HG03135 (cell line): Measurements from ENCODE around the gene XCL2.
"Not testable (repeated sequence)": the region's sequence is repeated elsewhere in the genome, so short reads cannot be mapped to it uniquely, and the experiment has no call there.

ENCODE experiments used
- ATAC-seq: cut with Tn5 transposase; IDR thresholded peaks from one replicate; pipeline ENCODE4 v1.9.1; 2021; ENCODE audit warnings: mild to moderate bottlenecking, moderate library complexity; ENCODE audit not compliant: unreplicated experiment

The XCL2 gene

DNA sequence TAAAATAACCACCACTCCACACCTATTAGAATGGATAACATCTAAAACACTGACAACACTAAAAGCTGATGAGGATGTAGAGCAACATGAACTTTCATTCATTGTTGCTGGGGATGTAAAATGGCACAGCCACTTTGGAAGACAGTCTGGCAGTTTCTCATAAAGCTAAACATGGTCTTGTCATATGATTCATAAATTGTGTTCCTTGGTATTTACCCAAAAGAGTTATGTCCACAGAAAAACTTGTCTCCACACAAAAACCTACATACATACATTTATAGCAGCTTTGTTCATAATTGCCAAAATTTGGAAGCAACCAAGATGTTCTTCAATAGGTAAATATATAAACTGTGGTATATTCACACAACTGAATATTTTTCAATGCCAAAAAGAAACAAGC lies 16.6 kb upstream of the XCL2 start:
- no peak for ATAC-seq

DNA sequence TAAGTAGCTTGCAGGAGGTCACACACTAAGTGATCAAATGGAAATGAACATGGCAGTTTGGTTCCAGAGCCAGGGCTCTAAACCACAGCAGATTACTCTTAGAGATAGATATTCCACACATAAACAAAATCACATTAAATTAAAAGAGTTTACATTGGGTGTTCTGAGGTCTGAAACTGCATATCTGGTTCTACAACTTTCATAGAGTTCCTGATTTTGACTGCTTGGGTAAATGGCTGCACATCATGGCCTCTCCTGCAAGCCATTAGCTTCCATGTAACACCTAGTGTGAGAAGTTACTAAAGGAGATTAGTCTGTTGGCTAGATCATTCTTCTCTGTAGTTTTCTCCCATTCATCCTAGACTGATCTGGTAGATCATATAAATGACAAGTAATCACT lies 12.8 kb upstream of the XCL2 start:
- no peak for ATAC-seq

DNA sequence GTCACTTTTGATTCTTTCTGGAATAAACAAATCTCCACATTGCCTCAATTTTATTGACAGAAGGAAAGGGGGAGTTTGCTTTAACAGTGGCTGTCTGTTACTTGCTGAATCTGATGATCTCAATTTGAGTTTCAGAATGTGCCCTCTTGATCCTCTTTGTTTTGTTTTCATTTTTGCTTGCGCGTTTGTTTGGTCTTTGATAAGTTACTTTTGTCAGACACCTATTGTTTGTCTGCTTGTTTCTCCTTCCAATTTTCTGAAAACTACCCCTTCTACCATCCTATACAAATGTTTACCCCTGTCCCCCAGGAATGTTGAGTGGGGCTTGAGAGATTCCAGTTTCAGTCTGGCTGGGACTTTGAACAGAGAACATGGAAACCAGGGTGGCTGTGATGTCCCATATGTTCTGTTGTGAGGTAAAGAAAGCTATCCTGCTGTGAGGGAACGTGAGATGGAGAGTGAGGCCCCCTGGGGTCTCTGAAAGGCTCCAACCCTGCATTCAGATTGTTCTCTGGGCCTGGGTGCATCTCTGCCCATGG lies 11.8 kb upstream of the XCL2 start:
- no peak for ATAC-seq

DNA sequence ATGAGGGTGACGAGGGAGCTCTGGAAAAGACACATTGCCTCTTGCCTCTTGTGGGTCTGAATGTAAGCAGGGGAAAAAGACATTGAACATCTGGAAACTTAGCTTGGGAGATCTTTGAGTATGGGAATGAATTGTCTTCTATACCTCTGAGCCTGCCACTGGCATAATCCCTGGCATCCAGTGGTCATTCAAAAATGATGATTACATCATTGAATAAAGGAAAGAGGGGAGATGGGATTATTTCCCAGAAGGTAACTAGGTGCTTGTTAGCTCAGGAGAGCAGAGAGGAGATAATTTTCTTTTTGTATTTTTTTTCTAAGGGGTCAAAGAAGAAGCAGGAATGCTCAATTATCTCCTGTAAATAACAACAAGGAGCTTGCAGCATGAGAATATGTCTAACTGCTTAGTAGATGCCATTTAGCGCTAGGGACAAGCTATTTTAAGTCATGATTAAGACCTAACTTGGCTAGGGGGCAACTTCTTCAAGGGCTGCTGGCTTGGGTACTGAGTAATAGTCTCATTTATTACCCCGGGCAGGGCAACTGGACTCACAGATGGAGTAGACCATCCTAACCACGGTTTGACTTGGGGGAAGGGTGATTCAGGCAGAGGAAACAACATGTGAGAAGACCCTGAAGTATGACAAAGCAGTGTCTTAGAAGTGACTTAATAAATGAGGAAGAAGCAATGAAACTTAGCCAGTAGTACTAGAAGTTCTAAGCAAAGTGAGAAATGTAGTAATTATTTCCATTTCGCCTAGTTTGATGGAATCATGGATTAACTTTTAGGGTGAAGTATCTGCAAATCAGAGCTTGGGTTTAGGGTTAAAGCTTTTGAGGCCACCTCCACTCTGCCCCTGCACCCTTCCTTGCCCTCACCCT lies 11.0 kb upstream of the XCL2 start:
- no peak for ATAC-seq

DNA sequence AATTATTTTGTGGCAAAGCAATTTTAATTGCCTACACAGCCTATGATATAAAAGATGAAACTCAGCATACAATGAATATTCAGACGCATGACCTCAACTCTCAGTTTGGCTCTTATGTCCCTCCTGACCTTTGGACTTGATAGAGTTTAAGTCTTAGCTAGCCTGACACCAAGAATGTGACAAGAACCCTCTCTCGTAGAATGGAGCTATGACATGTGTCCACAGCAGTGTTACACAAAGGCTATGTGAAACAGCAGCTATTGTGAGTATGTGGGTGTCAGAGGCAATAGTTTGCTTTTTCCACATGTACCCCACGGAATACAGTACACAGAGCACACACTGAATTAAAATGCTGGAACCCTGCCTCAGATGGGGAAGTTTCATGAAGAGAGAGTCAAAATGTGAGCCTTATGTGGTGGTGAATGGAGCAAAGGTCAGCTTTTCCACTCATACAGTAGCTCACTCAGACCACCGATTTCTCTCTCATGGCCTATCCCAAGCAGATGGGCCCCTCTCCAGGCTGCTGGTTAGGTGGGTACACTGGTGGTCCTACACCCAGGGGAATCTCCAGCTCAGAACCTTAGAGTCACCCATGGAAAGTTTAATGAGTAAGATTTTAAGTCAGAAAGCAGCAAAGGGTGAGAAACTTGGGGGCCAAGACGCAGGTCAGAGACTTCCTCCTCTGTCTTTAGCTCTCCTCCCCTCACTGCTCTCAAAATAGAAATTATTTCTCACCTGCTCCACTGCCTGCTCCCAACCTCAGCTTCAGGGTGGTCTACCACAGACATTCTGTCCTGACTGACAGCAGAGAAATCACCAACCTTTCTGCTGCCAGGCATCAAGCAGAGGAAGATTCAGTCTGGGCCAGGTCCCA lies 10.1 kb upstream of the XCL2 start:
- ATAC-seq: no peak

DNA sequence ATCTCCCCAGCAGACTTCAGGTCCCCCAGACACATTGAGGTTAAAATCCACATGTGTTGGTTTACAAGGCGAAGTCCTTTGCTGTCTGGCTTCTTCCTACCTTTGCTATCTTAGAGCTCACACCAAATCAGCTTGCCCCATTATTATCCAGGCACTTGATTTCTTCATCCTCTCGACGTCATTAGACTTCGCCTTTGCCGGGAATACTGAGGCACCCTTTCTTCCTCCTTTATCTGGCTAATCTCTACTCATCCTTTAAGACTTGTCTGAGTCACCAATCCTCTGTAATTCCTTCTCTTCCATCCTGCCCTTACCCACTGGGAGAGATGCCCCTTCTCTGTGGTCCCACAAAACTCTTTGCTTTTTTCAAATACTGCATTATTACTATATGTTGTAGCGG lies 9.2 kb upstream of the XCL2 start:
- ATAC-seq: no peak

DNA sequence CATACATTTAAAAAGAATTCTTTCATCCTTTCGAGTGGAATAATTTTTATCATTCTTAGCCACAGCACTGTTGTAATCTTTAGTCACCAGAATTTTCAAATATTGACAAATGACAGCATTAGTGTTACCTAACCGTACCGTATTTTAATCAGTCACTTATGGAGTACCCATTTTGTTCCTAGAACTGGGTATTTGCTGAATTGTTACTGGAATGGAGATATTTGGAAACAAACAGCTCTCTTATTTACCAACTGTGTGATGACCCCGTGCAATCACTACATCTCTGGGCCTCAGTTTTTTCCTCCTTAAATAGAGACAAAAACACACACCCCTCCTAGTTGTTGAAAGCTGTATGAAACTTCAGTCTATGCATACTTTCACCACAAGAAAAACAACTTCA lies 7.9 kb upstream of the XCL2 start:
- no peak for ATAC-seq

DNA sequence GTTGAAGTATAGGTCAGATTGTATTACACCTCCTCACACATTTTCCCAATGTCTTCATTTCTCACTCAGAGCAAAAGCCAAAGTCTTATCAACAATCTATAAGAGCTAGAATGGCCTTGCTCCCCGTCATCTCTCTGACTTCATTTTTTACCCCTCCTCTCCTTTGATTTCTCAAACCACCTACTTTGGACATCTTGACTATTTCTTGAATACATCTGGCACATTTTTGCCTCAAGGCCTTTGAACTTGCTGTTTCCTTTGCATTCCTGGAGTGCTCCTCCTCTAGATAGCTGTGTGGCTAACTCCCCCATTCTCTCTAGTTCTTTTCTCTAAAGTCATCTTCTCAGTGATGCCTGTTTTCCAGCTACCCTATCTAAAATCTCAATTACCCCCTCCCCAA lies 7.2 kb upstream of the XCL2 start:
- no peak for ATAC-seq

DNA sequence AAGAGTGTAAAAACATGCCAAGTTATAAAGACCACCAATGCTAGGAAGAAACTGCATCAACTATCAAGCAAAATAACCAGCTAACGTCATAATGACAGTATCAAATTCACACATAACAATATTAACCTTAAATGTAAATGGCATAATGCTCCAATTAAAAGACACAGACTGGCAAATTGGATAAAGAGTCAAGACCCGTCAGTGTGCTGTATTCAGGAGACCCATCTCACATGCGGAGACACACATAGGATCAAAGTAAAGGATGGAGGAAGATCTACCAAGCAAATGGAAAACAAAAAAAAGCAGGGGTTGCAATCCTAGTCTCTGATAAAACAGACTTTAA lies 2.7 kb upstream of the XCL2 start:
- not testable (repeated sequence) for ATAC-seq

DNA sequence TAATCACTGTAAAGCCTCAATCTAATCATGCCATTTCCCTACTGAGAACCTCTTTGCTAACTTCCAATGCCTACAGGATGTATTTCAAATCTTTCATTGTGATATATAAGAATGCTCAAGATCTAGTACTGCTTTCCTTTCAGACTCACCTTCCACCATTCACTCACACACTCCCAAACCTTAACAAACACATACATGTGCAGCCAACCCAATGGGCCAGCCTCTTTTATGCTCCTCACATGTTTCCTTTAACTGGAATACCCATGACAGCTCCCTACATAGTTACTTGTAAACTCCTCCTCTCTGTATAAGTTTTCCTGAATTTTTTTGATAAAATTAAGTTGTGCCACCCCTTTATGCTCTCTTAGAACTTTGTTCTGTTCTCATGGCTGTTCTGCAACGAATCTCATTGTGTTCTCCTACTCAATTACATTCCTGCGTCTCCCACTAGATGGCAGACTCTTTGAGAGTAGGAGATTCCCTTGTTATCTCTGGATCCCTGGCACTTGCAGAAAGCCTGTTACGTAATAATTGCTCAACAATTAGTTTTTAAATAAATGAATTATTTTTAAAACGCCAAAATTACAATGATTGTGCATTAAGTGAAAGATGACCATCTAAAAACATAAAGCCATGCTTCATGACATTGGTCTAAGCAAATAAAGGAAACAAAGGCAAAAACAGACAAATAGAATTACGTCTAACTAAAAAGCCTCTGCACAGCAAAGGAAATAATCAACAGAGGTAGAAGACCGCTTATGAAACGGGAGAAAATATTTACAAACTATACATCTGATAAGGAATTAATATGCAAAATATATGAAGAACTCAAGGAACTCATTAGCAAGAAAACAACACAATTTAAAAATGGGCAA lies 2.1 kb upstream of the XCL2 start:
- ATAC-seq: not testable (repeated sequence)

DNA sequence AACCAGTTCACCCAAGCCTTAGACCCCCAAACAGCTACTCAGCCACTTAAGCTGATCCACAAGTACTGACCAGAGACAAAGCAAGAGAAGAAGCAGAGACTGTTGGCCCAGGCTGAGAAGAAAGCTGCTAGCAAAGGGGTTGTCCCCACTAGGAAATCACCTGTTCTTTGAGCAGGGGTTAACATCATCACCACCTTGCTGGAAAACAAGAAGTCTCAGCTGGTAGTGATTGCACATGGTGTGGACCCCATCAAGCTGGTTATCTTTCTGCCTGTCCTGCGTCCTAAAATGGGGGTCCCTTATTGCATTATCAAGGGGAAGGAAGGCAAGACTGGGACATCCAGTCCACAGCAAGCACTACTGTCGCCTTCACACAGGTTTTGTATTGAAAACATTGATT lies 819 bp downstream of the XCL2 start:
- ATAC-seq: not testable (repeated sequence)

DNA sequence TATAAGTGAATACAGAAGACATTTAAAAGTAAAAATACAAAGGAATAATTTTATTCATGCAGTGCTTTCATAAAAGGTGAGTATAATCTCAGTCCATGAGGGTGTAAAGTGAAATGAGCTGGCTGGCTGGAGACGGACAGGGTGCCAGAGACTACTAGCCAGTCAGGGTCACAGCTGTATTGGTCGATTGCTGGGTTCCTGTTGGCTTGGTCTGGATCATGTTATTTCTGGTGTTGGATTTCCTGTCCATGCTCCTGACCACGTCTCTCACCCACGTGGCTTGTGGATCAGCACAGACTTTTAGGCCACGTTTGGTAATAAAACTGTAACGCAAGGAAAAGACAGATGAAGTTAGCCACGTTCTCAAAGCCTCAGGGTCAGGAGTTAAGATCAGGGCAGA lies 3.0 kb downstream of the XCL2 start:
- ATAC-seq: not testable (repeated sequence)

DNA sequence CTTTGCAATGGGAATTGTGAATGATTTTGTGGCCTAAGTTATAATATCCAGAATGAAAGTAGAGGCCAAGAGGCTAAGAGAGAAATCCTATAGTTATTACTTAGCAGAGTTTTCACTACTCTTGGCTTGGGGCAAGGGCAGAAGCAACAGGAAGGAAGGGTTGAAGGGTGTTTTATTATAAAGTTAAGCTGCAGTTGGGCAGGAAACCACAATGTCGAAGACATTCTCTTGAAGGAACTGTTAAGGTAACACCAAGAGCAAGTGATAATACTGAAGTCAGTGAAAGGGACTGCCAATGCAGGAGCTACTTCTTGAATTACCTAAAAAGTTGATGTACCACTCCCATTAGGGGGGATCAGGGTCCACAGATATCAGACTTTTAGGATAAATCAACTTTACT lies 8.3 kb downstream of the XCL2 start:
- ATAC-seq: peak; percentile 90

DNA sequence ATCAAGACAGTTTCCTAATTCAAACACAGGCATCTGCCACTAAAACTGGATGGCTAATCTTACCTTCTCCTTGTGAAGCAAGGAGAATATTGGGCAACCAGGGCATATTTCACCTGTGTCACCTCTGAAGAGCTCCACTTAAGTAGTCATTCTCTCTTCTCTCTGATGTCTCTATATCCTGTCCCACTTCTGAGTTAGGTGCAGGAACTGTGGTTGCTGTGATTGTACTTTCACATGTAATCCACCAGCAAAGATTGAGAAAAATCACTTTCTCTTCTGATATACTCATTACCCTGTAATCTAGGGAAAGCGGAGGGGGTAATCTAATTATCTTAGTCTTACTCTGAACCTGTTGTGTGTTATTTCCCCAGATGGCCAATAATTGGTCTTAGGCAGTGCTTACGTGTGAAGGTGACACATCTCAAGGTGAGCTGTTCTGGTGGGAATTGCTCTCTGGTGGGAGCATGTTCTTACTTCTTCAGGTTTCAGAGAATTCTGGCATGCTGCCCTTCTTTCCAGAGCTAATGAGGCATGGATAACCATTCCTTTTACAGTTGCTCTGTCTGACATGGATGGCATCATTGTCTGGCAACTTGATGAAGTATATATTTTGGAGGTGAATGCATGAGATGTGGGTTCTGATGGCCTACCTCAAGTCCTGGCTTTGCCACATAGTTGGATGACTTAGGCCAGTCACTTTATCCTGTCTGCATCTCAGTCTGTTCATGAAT lies 12.0 kb downstream of the XCL2 start:
- no peak for ATAC-seq

DNA sequence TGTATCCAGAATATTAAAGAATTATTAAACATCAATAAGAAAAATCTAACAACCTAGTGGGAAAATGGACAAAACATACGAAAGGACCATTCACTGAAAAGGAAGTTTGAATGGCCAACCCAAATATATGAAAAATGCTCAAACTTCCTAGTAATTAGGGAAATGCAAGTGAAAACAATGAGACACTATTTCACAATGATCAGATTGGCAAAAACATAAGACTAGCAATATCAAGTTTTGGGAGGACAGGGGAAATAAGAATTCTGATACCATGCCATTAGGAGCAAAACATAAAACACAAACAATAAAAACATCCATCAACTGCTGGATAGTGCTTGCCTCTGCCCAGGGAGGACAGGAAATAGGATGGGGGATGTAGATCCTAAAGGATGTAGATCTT lies 14.3 kb downstream of the XCL2 start:
- no peak for ATAC-seq

DNA sequence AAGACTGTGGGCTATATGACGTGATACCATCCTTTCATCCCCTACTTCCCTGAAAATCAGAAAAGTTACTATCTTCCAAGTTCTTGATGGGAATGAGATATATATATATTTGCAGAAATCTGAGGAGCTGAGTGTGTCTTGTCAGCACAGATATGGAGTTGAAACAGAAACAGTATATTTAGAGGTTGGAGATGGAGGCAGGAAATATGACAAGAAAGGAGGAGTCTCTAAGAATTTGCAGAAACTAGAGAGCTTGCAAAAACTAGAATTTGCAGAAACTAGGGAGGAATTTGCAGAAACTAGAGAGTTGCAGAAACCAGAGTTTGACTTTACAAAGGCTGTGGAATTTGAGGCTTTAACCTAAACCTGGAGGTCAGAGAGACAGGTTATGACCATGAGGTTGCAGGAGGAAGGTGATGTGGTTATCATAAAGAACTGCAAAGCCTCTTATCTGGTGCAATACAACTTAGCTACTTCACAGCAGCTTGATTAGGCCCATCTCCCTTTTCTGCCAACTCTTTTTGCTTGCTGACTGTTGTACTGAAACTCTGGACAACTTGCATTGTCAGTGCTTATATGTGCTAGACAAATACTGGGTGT lies 22.3 kb downstream of the XCL2 start:
- ATAC-seq: no peak

DNA sequence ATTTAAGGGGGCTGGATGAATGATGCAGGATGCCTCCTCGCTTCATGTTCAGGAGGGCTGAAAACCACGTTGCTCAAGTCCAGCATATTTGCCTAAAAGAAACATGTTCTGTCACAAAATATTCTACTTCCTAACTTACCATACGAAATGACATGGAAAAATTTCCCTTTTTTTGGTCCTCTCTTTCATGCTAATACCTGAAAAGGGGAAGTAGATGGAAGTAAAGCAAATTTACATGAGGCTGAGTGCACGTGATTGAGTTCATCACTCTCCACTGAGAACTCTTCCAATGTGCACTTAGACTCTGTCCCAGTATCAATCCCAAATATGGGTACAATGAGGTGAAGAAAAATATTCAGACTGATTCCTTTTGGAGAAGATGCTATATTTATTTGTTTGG lies 23.0 kb downstream of the XCL2 start:
- no peak for ATAC-seq

DNA sequence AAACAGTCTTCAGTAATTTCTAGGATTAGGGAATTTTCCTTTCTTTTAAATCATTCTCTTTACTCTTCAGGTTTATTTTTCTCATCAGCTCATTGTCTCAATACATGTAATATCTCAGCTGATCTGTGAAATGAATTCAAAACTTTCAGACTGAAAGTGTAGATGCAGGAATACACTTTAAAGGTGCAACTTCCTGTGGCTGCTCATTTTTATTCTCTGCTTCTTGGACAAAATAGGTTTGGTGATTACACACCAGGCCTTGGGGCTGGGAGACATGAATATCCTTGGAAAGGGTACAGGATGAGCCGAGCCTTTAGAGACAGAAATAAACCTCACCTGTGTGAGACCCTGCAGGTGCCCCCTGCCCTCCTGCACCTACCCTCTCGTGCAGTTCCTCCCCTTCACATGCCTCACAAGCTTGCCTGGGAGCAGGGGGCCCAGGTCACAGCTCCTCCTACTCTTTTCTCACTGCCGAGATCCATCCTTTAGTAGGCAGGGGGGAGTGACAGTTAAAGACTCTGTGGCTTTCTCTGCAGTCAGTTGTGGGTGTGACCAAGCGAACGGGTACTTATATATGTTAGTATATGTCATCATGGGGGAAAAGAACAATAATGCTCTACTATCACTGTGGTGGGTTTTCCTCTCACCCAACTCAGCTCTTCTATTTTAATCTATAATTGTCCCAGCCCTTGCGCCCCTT lies 23.6 kb downstream of the XCL2 start:
- no peak for ATAC-seq

DNA sequence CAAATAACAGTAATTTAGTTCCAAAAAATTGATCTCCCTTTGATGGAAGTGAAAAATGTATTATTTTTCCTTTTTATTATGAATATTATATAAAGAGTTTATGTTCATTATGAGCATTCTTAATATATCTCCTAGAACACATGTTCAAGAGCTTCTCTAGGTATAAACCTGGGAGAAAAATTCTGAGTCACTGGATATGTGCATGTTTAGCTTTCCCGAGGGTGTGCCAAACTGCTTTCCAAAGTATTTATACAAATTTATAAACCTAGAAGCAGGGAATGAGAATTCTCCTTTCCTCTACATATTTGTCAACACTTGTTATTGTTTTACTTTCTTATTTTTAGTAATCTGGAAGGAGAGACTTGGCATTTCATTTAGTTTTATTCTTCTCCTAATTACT lies 25.0 kb downstream of the XCL2 start:
- no peak for ATAC-seq
